ENCODE data around the gene MTA1.

Gene MTA1

GRCh38 chr14:105456736-105457617, 37.4 kb downstream of the MTA1 start:
- Histone ChIP-seq H3F3A (ENCODE audit: insufficient read depth) (no peaks in the 10 kb centered on the region), H3K9ac (ENCODE audit: low read length) (no peak overlapping the region), H4K20me1 (ENCODE audit: low read depth, low read length) (no peaks in the 10 kb centered on the region), H3K4me3 (ENCODE audit: insufficient read depth, low read length, poor library complexity, severe bottlenecking) (no peak overlapping the region), H3K4me2 (ENCODE audit: low read depth, low read length, poor library complexity, severe bottlenecking) (no peak overlapping the region), H3K9me3 (ENCODE audit: insufficient read depth, low read length) (no peaks in the 10 kb centered on the region), H3K27ac (ENCODE audit: low read depth, low read length) (no peak overlapping the region), H3K9me2 (replicated peaks; ENCODE audit: insufficient read depth, low read length) (no peaks in the 10 kb centered on the region), H3K79me2 (ENCODE audit: insufficient read depth, low read length) (no peaks in the 10 kb centered on the region), H2AFZ (ENCODE audit: low read depth, low read length, severe bottlenecking) (no peak overlapping the region), H3K27me3 (ENCODE audit: low read length) (no peaks in the 10 kb centered on the region), H3K36me3 (ENCODE audit: low read length) (no peaks in the 10 kb centered on the region)
- TF ChIP-seq CTCF (IDR thresholded peaks at IDR 0.05; ENCODE audit: insufficient read depth, low read length, poor library complexity, severe bottlenecking), result no peak
- TF ChIP-seq EZH2phosphoT487 (conservative IDR thresholded peaks at IDR 0.05; ENCODE audit: low read length), result no peak

GRCh38 chr14:105458010-105458409, 38.4 kb downstream of the MTA1 start:
- Histone ChIP-seq H2AFZ (ENCODE audit: low read depth, low read length, severe bottlenecking) (no peak overlapping the region), H4K20me1 (ENCODE audit: low read depth, low read length) (no peaks in the 10 kb centered on the region), H3K36me3 (ENCODE audit: low read length) (no peaks in the 10 kb centered on the region), H3K9me2 (replicated peaks; ENCODE audit: insufficient read depth, low read length) (no peaks in the 10 kb centered on the region), H3K79me2 (ENCODE audit: insufficient read depth, low read length) (no peaks in the 10 kb centered on the region), H3K4me2 (ENCODE audit: low read depth, low read length, poor library complexity, severe bottlenecking) (no peak overlapping the region), H3K4me3 (ENCODE audit: insufficient read depth, low read length, poor library complexity, severe bottlenecking) (no peak overlapping the region), H3F3A (ENCODE audit: insufficient read depth) (no peaks in the 10 kb centered on the region), H3K27ac (ENCODE audit: low read depth, low read length) (no peak overlapping the region), H3K9me3 (ENCODE audit: insufficient read depth, low read length) (no peaks in the 10 kb centered on the region), H3K27me3 (ENCODE audit: low read length) (no peaks in the 10 kb centered on the region), H3K9ac (ENCODE audit: low read length) (no peak overlapping the region)
- TF ChIP-seq CTCF (IDR thresholded peaks at IDR 0.05; ENCODE audit: insufficient read depth, low read length, poor library complexity, severe bottlenecking) (no peak), EZH2phosphoT487 (conservative IDR thresholded peaks at IDR 0.05; ENCODE audit: low read length) (no peak)

GRCh38 chr14:105458571-105458970, 38.9 kb downstream of the MTA1 start:
- H3F3A ChIP-seq (ENCODE audit: insufficient read depth), result no peaks in the 10 kb centered on the region
- H3K9me2 ChIP-seq (replicated peaks; ENCODE audit: insufficient read depth, low read length), result no peaks in the 10 kb centered on the region
- no peak overlapping the region for H3K9ac ChIP-seq (ENCODE audit: low read length)
- H3K27me3 ChIP-seq (ENCODE audit: low read length), result no peaks in the 10 kb centered on the region
- no peak overlapping the region for H3K4me2 ChIP-seq (ENCODE audit: low read depth, low read length, poor library complexity, severe bottlenecking)
- no peak overlapping the region for H3K27ac ChIP-seq (ENCODE audit: low read depth, low read length)
- TF ChIP-seq CTCF (IDR thresholded peaks at IDR 0.05; ENCODE audit: insufficient read depth, low read length, poor library complexity, severe bottlenecking) (no peak), EZH2phosphoT487 (conservative IDR thresholded peaks at IDR 0.05; ENCODE audit: low read length) (no peak)
- H4K20me1 ChIP-seq (ENCODE audit: low read depth, low read length), result no peaks in the 10 kb centered on the region
- H3K4me3 ChIP-seq (ENCODE audit: insufficient read depth, low read length, poor library complexity, severe bottlenecking), result no peak overlapping the region
- no peak overlapping the region for H2AFZ ChIP-seq (ENCODE audit: low read depth, low read length, severe bottlenecking)
- no peaks in the 10 kb centered on the region for H3K9me3 ChIP-seq (ENCODE audit: insufficient read depth, low read length)
- no peaks in the 10 kb centered on the region for H3K79me2 ChIP-seq (ENCODE audit: insufficient read depth, low read length)
- H3K36me3 ChIP-seq (ENCODE audit: low read length), result no peaks in the 10 kb centered on the region

Measured in SU-DHL-6 (cell line).